ENCODE data around the gene LMTK2. TPM values are rescaled to one million over a fixed set of nuclear protein-coding genes. Genes with fewer than 3 reads are reported as not detected.

The LMTK2 gene
- polyA plus RNA-seq, 4 donors, result 3.8 to 18.5 (median 7.6) TPM

- no peak for FAIRE-seq
- Histone ChIP-seq H3K4me1 (ENCODE audit: control insufficient read depth in 3 of 3, insufficient read depth in 2 of 3, low read depth in 1 of 3, low read length in 2 of 3) (peaks cover 0 to 6% (median 0%) of the 10 kb centered on the region in 3 donors), H3K4me3 (ENCODE audit: low read depth in 1 of 3, low read length in 3 of 3) (no peak overlapping the region), H3K27ac (ENCODE audit: low read depth in 1 of 3, low read length in 2 of 3) (no peak overlapping the region), H3K9me3 (ENCODE audit: control insufficient read depth in 2 of 2, insufficient read depth in 1 of 2, low read depth in 1 of 2, low read length in 1 of 2) (no peaks in the 10 kb centered on the region), H3K36me3 (ENCODE audit: control insufficient read depth in 3 of 3, insufficient read depth in 2 of 3, low read depth in 1 of 3, low read length in 3 of 3) (peaks cover 2 to 35% (median 13%) of the 10 kb centered on the region in 3 donors), H3K27me3 (ENCODE audit: control insufficient read depth in 3 of 3, insufficient read depth in 3 of 3, low read length in 3 of 3) (no peaks in the 10 kb centered on the region)
- no peak for DNase-seq
- 88 to 92% (median 91%) methylated on average over 6 of the region's 6 CpGs for WGBS, 3 donors
These were observed 70.9 kb downstream of the LMTK2 start for GRCh38 chr7:98177553-98177952.

GRCh38 chr7:98178321-98178720 lies 71.7 kb downstream of the LMTK2 start:
- H3K4me1 ChIP-seq (ENCODE audit: control insufficient read depth in 3 of 3, insufficient read depth in 2 of 3, low read depth in 1 of 3, low read length in 2 of 3), result peaks cover 0 to 2% (median 0%) of the 10 kb centered on the region in 3 donors
- DNase-seq (peak in 1 of 2 donors; percentile 46), FAIRE-seq (no peak)
- H3K9me3 ChIP-seq (ENCODE audit: control insufficient read depth in 2 of 2, insufficient read depth in 1 of 2, low read depth in 1 of 2, low read length in 1 of 2), result no peaks in the 10 kb centered on the region
- 65 to 82% (median 72%) methylated on average over 16 of the region's 16 CpGs for WGBS, 3 donors
- no peak overlapping the region for H3K27ac ChIP-seq (ENCODE audit: low read depth in 1 of 3, low read length in 2 of 3)
- H3K4me3 ChIP-seq (ENCODE audit: low read depth in 1 of 3, low read length in 3 of 3), result no peak overlapping the region
- peaks cover 2 to 33% (median 14%) of the 10 kb centered on the region in 3 donors for H3K36me3 ChIP-seq (ENCODE audit: control insufficient read depth in 3 of 3, insufficient read depth in 2 of 3, low read depth in 1 of 3, low read length in 3 of 3)
- H3K27me3 ChIP-seq (ENCODE audit: control insufficient read depth in 3 of 3, insufficient read depth in 3 of 3, low read length in 3 of 3), result no peaks in the 10 kb centered on the region

- no peak for FAIRE-seq
- no peak for DNase-seq
- Histone ChIP-seq H3K4me1 (ENCODE audit: control insufficient read depth in 3 of 3, insufficient read depth in 2 of 3, low read depth in 1 of 3, low read length in 2 of 3) (peaks cover 0 to 2% (median 0%) of the 10 kb centered on the region in 3 donors), H3K27ac (ENCODE audit: low read depth in 1 of 3, low read length in 2 of 3) (no peak overlapping the region), H3K27me3 (ENCODE audit: control insufficient read depth in 3 of 3, insufficient read depth in 3 of 3, low read length in 3 of 3) (no peaks in the 10 kb centered on the region), H3K9me3 (ENCODE audit: control insufficient read depth in 2 of 2, insufficient read depth in 1 of 2, low read depth in 1 of 2, low read length in 1 of 2) (no peaks in the 10 kb centered on the region), H3K36me3 (ENCODE audit: control insufficient read depth in 3 of 3, insufficient read depth in 2 of 3, low read depth in 1 of 3, low read length in 3 of 3) (peaks cover 2 to 37% (median 15%) of the 10 kb centered on the region in 3 donors), H3K4me3 (ENCODE audit: low read depth in 1 of 3, low read length in 3 of 3) (no peak overlapping the region)
- WGBS, 3 donors, result 85 to 91% (median 89%) methylated on average over 10 of the region's 10 CpGs
These were observed 72.3 kb downstream of the LMTK2 start for GRCh38 chr7:98178762-98179490.

- Histone ChIP-seq H3K27me3 (ENCODE audit: control insufficient read depth in 3 of 3, insufficient read depth in 3 of 3, low read length in 3 of 3) (no peaks in the 10 kb centered on the region), H3K36me3 (ENCODE audit: control insufficient read depth in 3 of 3, insufficient read depth in 2 of 3, low read depth in 1 of 3, low read length in 3 of 3) (peaks cover 0 to 28% (median 11%) of the 10 kb centered on the region in 3 donors), H3K9me3 (ENCODE audit: control insufficient read depth in 2 of 2, insufficient read depth in 1 of 2, low read depth in 1 of 2, low read length in 1 of 2) (no peaks in the 10 kb centered on the region), H3K4me1 (ENCODE audit: control insufficient read depth in 3 of 3, insufficient read depth in 2 of 3, low read depth in 1 of 3, low read length in 2 of 3) (peaks cover 0 to 2% (median 0%) of the 10 kb centered on the region in 3 donors), H3K27ac (ENCODE audit: low read depth in 1 of 3, low read length in 2 of 3) (no peak overlapping the region), H3K4me3 (ENCODE audit: low read depth in 1 of 3, low read length in 3 of 3) (no peak overlapping the region)
- WGBS, 3 donors, result 82 to 97% (median 90%) methylated on average over 8 of the region's 8 CpGs
- FAIRE-seq (no peak), DNase-seq (no peak)
These were observed 74.1 kb downstream of the LMTK2 start for GRCh38 chr7:98180751-98181150.

- H3K27me3 ChIP-seq (ENCODE audit: control insufficient read depth in 3 of 3, insufficient read depth in 3 of 3, low read length in 3 of 3), result no peaks in the 10 kb centered on the region
- H3K4me3 ChIP-seq (ENCODE audit: low read depth in 1 of 3, low read length in 3 of 3), result no peak overlapping the region
- H3K27ac ChIP-seq (ENCODE audit: low read depth in 1 of 3, low read length in 2 of 3), result no peak overlapping the region
- no peaks in the 10 kb centered on the region for H3K4me1 ChIP-seq (ENCODE audit: control insufficient read depth in 3 of 3, insufficient read depth in 2 of 3, low read depth in 1 of 3, low read length in 2 of 3)
- FAIRE-seq (no peak), DNase-seq (no peak)
- H3K36me3 ChIP-seq (ENCODE audit: control insufficient read depth in 3 of 3, insufficient read depth in 2 of 3, low read depth in 1 of 3, low read length in 3 of 3), result peaks cover 0 to 27% (median 6%) of the 10 kb centered on the region in 3 donors
- 88 to 92% (median 89%) methylated on average over 7 of the region's 7 CpGs for WGBS, 3 donors
- H3K9me3 ChIP-seq (ENCODE audit: control insufficient read depth in 2 of 2, insufficient read depth in 1 of 2, low read depth in 1 of 2, low read length in 1 of 2), result peaks cover 0 to 4% of the 10 kb centered on the region in 2 donors
These were observed 78.4 kb downstream of the LMTK2 start for GRCh38 chr7:98185101-98185500.

GRCh38 chr7:98186452-98187137 lies 79.9 kb downstream of the LMTK2 start:
- H3K27me3 ChIP-seq (ENCODE audit: control insufficient read depth in 3 of 3, insufficient read depth in 3 of 3, low read length in 3 of 3), result no peaks in the 10 kb centered on the region
- WGBS, 3 donors, result 76 to 85% (median 84%) methylated on average over 9 of the region's 9 CpGs
- peaks cover 0 to 4% of the 10 kb centered on the region in 2 donors for H3K9me3 ChIP-seq (ENCODE audit: control insufficient read depth in 2 of 2, insufficient read depth in 1 of 2, low read depth in 1 of 2, low read length in 1 of 2)
- H3K4me3 ChIP-seq (ENCODE audit: low read depth in 1 of 3, low read length in 3 of 3), result no peak overlapping the region
- FAIRE-seq (no peak), DNase-seq (no peak)
- H3K4me1 ChIP-seq (ENCODE audit: control insufficient read depth in 3 of 3, insufficient read depth in 2 of 3, low read depth in 1 of 3, low read length in 2 of 3), result no peaks in the 10 kb centered on the region
- peaks cover 0 to 35% (median 7%) of the 10 kb centered on the region in 3 donors for H3K36me3 ChIP-seq (ENCODE audit: control insufficient read depth in 3 of 3, insufficient read depth in 2 of 3, low read depth in 1 of 3, low read length in 3 of 3)
- H3K27ac ChIP-seq (ENCODE audit: low read depth in 1 of 3, low read length in 2 of 3), result no peak overlapping the region

- Histone ChIP-seq H3K27ac (ENCODE audit: low read depth in 1 of 3, low read length in 2 of 3) (no peak overlapping the region), H3K27me3 (ENCODE audit: control insufficient read depth in 3 of 3, insufficient read depth in 3 of 3, low read length in 3 of 3) (no peaks in the 10 kb centered on the region), H3K36me3 (ENCODE audit: control insufficient read depth in 3 of 3, insufficient read depth in 2 of 3, low read depth in 1 of 3, low read length in 3 of 3) (peaks cover 3 to 41% (median 12%) of the 10 kb centered on the region in 3 donors), H3K9me3 (ENCODE audit: control insufficient read depth in 2 of 2, insufficient read depth in 1 of 2, low read depth in 1 of 2, low read length in 1 of 2) (peaks cover 0 to 4% of the 10 kb centered on the region in 2 donors), H3K4me1 (ENCODE audit: control insufficient read depth in 3 of 3, insufficient read depth in 2 of 3, low read depth in 1 of 3, low read length in 2 of 3) (no peaks in the 10 kb centered on the region), H3K4me3 (ENCODE audit: low read depth in 1 of 3, low read length in 3 of 3) (no peak overlapping the region)
- no peak for DNase-seq
- FAIRE-seq, result no peak
- WGBS, 3 donors, result 62 to 71% (median 65%) methylated on average over 1 of the region's 1 CpG
These were observed 80.5 kb downstream of the LMTK2 start for GRCh38 chr7:98187138-98187502.

GRCh38 chr7:98189559-98189958 lies 82.9 kb downstream of the LMTK2 start:
- DNase-seq, result no peak
- Histone ChIP-seq H3K4me1 (ENCODE audit: control insufficient read depth in 3 of 3, insufficient read depth in 2 of 3, low read depth in 1 of 3, low read length in 2 of 3) (no peaks in the 10 kb centered on the region), H3K4me3 (ENCODE audit: low read depth in 1 of 3, low read length in 3 of 3) (no peak overlapping the region), H3K27ac (ENCODE audit: low read depth in 1 of 3, low read length in 2 of 3) (no peak overlapping the region), H3K36me3 (ENCODE audit: control insufficient read depth in 3 of 3, insufficient read depth in 2 of 3, low read depth in 1 of 3, low read length in 3 of 3) (peaks cover 12 to 55% (median 12%) of the 10 kb centered on the region in 3 donors), H3K27me3 (ENCODE audit: control insufficient read depth in 3 of 3, insufficient read depth in 3 of 3, low read length in 3 of 3) (no peaks in the 10 kb centered on the region), H3K9me3 (ENCODE audit: control insufficient read depth in 2 of 2, insufficient read depth in 1 of 2, low read depth in 1 of 2, low read length in 1 of 2) (peaks cover 0 to 4% of the 10 kb centered on the region in 2 donors)
- no peak for FAIRE-seq
- WGBS, 3 donors, result 83 to 96% (median 88%) methylated on average over 11 of the region's 11 CpGs

All from small intestine (tissue), 7 donors.